Sigmoid colon (tissue), 4 donors: ENCODE measurements around the gene PRPF40A.

ENCODE experiments used
- CTCF ChIP-seq, 4 experiments: fragments of 450-650 bp in 3 of 4; fragments of 200-600 bp in 1 of 4; IDR thresholded peaks; one replicate each; pipeline ENCODE4 v1.5.1; 2016 to 2019; ENCODE audit warnings: antibody characterized with exemption in 4 of 4, mild to moderate bottlenecking in 3 of 4, moderate library complexity in 2 of 4
- EP300 ChIP-seq, 4 donors: sonication (generic); formaldehyde crosslinking; IDR thresholded peaks; one replicate each; pipeline ENCODE4 v1.6.1; 2017; ENCODE audit warnings: antibody characterized with exemption in 4 of 4

GRCh38 chr2:152740743-152741328, 23.6 kb upstream of the PRPF40A start:
- peak; percentile 37 to 84 (median 70) for TF ChIP-seq CTCF (IDR thresholded peaks at IDR 0.05)
- TF ChIP-seq EP300 (IDR thresholded peaks at IDR 0.05) = no peak
